WTC11 (cell line): ENCODE data around the gene GPR162. TPM values are rescaled to one million over a fixed set of nuclear protein-coding genes. Genes with fewer than 3 reads are reported as not detected.

Source experiments
- ATAC-seq: fragments of 200-7000 bp; cut with Tn5 transposase; 2 replicates; pipeline ENCODE4 v1.10.0; 2021; ENCODE audit warnings: mild to moderate bottlenecking, moderate library complexity
- CTCF ChIA-PET: fragments of 300-600 bp; sonication (Branson Sonifier 250); formaldehyde crosslinking; loops from one replicate; lab custom pipeline; 2021; ENCODE audit warnings: antibody characterized with exemption; lab: Charles Lee
- POLR2A ChIA-PET: fragments of 350-600 bp; sonication (Branson Sonifier 250); formaldehyde crosslinking; loops from one replicate; lab custom pipeline; 2021; ENCODE audit warnings: antibody characterized with exemption; lab: Charles Lee
- DNase-seq: peaks from one replicate; pipeline ENCODE4 v3.0.0; 2021; ENCODE audit warnings: low spot score
- H3K27ac Mint-ChIP-seq: 2 replicates; pipeline ENCODE4 v1.8.0; 2021; ENCODE audit warnings: mixed read lengths
- H3K27me3 Mint-ChIP-seq: 2 replicates; pipeline ENCODE4 v1.8.0; 2021; ENCODE audit warnings: low read depth, mild to moderate bottlenecking, moderate library complexity, mixed read lengths
- H3K36me3 Mint-ChIP-seq: 2 replicates; pipeline ENCODE4 v1.8.0; 2021; ENCODE audit warnings: mixed read lengths
- H3K4me1 Mint-ChIP-seq: 2 replicates; pipeline ENCODE4 v1.8.0; 2022; ENCODE audit warnings: mixed read lengths
- H3K4me3 Mint-ChIP-seq: 2 replicates; pipeline ENCODE4 v1.8.0; 2021; ENCODE audit warnings: mild to moderate bottlenecking, moderate library complexity, mixed read lengths
- H3K9me3 Mint-ChIP-seq: 2 replicates; pipeline ENCODE4 v1.8.0; 2021; ENCODE audit warnings: mixed read lengths
- GABPB1 ChIP-seq: sonication (generic); formaldehyde crosslinking; IDR thresholded peaks from 2 replicates; pipeline ENCODE4 v1.8.1; 2023; ENCODE audit warnings: mild to moderate bottlenecking, missing genetic modification reagents
- JAZF1 ChIP-seq: fragments of 250-450 bp; sonication (Bioruptor Pico); IDR thresholded peaks from 2 replicates; pipeline ENCODE4 v1.9.0; 2021; ENCODE audit warnings: moderate library complexity, mild to moderate bottlenecking, inconsistent platforms
- KAT7 ChIP-seq: sonication (generic); formaldehyde crosslinking; IDR thresholded peaks from 2 replicates; pipeline ENCODE4 v1.8.1; 2023; ENCODE audit warnings: missing genetic modification reagents, mild to moderate bottlenecking, borderline replicate concordance
- NR1H2 ChIP-seq: sonication (generic); formaldehyde crosslinking; IDR thresholded peaks from 2 replicates; pipeline ENCODE4 v1.9.0; 2021; ENCODE audit warnings: mild to moderate bottlenecking, moderate library complexity, missing genetic modification reagents
- NR2C2 ChIP-seq: sonication (generic); formaldehyde crosslinking; IDR thresholded peaks from 2 replicates; pipeline ENCODE4 v1.8.0; 2022; ENCODE audit warnings: mild to moderate bottlenecking, missing genetic modification reagents
- TEAD4 ChIP-seq: sonication (generic); formaldehyde crosslinking; IDR thresholded peaks from 2 replicates; pipeline ENCODE4 v1.8.0; 2022; ENCODE audit warnings: mild to moderate bottlenecking, missing genetic modification reagents
- ZNF138 ChIP-seq: sonication (generic); formaldehyde crosslinking; conservative IDR thresholded peaks from 2 replicates; pipeline ENCODE4 v1.8.1; 2022; ENCODE audit warnings: mild to moderate bottlenecking, moderate library complexity, missing genetic modification reagents
- ZNF263 ChIP-seq: sonication (generic); formaldehyde crosslinking; IDR thresholded peaks from 2 replicates; pipeline ENCODE4 v1.8.1; 2022; ENCODE audit warnings: low read depth, mild to moderate bottlenecking, moderate library complexity, missing genetic modification reagents
- ZNF396 ChIP-seq: fragments of 250-450 bp; sonication (Bioruptor Pico); IDR thresholded peaks from 2 replicates; pipeline ENCODE4 v1.8.0; 2021; ENCODE audit warnings: mild to moderate bottlenecking, moderate library complexity, borderline replicate concordance
- total RNA-seq: library from RNA; stranded (reverse); gene quantifications from 3 replicates; pipeline ENCODE4 v1.2.3, GENCODE V29; 2021
- TF ChIP-seq, protein P1 (sequence below): sonication (generic); formaldehyde crosslinking; IDR thresholded peaks from 2 replicates; pipeline ENCODE4 v1.8.1; 2023; ENCODE audit warnings: mild to moderate bottlenecking, missing genetic modification reagents, moderate library complexity
- TF ChIP-seq, protein P2 (sequence below): sonication (generic); formaldehyde crosslinking; IDR thresholded peaks from 2 replicates; pipeline ENCODE4 v1.8.1; 2022; ENCODE audit warnings: mild to moderate bottlenecking, missing genetic modification reagents, moderate library complexity, borderline replicate concordance
- TF ChIP-seq, protein P3 (sequence below): sonication (generic); formaldehyde crosslinking; IDR thresholded peaks from 2 replicates; pipeline ENCODE4 v1.8.1; 2022; ENCODE audit warnings: missing genetic modification reagents, borderline replicate concordance
- TF ChIP-seq, protein P4 (sequence below): sonication (generic); formaldehyde crosslinking; IDR thresholded peaks from 2 replicates; pipeline ENCODE4 v1.8.0; 2022; ENCODE audit warnings: mild to moderate bottlenecking, missing genetic modification reagents
- TF ChIP-seq, protein P5 (sequence below): sonication (generic); formaldehyde crosslinking; IDR thresholded peaks from 2 replicates; pipeline ENCODE4 v1.8.1; 2023; ENCODE audit warnings: mild to moderate bottlenecking, missing genetic modification reagents
- TF ChIP-seq, protein P6 (sequence below): sonication (generic); formaldehyde crosslinking; IDR thresholded peaks from 2 replicates; pipeline ENCODE4 v1.8.1; 2022; ENCODE audit warnings: low read depth, mild to moderate bottlenecking, moderate library complexity, missing genetic modification reagents, borderline replicate concordance
- TF ChIP-seq, protein P7 (sequence below): sonication (generic); formaldehyde crosslinking; IDR thresholded peaks from 2 replicates; pipeline ENCODE4 v1.8.0; 2023; ENCODE audit warnings: missing genetic modification reagents
- TF ChIP-seq, protein P8 (sequence below): fragments of 200-600 bp; IDR thresholded peaks from 2 replicates; pipeline ENCODE4 v1.8.0; 2022; ENCODE audit warnings: antibody characterized with exemption
- TF ChIP-seq, protein P9 (sequence below): sonication (generic); formaldehyde crosslinking; conservative IDR thresholded peaks from 2 replicates; pipeline ENCODE4 v1.8.1; 2023; ENCODE audit warnings: mild to moderate bottlenecking, low read depth, missing genetic modification reagents, moderate library complexity

GPR162 gene
- total RNA-seq, 1 experiment from 2014 or later, result 7.3 TPM

DNA sequence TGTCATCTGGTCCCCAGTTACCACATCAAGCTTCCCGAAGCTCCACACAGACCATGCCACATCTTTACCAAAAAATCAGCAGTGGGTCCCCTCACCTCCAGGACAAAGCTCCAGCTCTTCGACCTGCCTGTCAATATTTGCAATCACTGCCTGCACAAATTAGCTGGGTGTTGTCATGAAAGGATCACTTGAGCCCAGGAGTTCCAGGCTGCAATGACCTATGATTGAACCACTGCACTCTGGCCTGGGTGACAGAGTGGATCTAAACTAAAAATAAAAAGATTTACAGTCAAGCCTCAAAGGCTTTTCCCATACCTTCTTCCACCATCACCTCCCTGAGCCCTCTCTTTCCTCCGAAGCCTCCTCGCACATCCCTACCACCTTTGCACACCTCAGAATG, 25.0 kb upstream of the GPR162 start:
- ChIA-PET POLR2A (interaction anchor here (1.2 kb wide), 1 partner anchor 25 kb away, joined by 4 read pairs; no protein-coding TSS in a partner anchor), CTCF (interaction anchor here (1.0 to 1.6 kb wide), 2 partner anchors 28 to 30 kb away, joined by 5 to 6 read pairs; partner anchors contain the start of gene PTMS)
- Mint-ChIP-seq H3K36me3 (no peaks in the 10 kb centered on the region), H3K9me3 (no peaks in the 10 kb centered on the region), H3K4me1 (peaks cover 7% of the 10 kb centered on the region), H3K27me3 (peaks cover 27% of the 10 kb centered on the region), H3K4me3 (no peak overlapping the region), H3K27ac (no peak overlapping the region)
- TF ChIP-seq KAT7 (CRISPR knock-in tag), result no peak
- TF ChIP-seq NR2C2, result no peak
- TF ChIP-seq ZNF138, result no peak
- TF ChIP-seq ZNF396 (CRISPR knock-in tag), result no peak
- no peak for TF ChIP-seq NR1H2 (CRISPR knock-in tag)
- TF ChIP-seq, protein P1, sequence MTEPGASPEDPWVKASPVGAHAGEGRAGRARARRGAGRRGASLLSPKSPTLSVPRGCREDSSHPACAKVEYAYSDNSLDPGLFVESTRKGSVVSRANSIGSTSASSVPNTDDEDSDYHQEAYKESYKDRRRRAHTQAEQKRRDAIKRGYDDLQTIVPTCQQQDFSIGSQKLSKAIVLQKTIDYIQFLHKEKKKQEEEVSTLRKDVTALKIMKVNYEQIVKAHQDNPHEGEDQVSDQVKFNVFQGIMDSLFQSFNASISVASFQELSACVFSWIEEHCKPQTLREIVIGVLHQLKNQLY (CRISPR knock-in tag), result no peak
- TF ChIP-seq, protein P2, sequence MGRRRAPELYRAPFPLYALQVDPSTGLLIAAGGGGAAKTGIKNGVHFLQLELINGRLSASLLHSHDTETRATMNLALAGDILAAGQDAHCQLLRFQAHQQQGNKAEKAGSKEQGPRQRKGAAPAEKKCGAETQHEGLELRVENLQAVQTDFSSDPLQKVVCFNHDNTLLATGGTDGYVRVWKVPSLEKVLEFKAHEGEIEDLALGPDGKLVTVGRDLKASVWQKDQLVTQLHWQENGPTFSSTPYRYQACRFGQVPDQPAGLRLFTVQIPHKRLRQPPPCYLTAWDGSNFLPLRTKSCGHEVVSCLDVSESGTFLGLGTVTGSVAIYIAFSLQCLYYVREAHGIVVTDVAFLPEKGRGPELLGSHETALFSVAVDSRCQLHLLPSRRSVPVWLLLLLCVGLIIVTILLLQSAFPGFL (CRISPR knock-in tag), result no peak
- no peak for TF ChIP-seq GABPB1 (CRISPR knock-in tag)
- TF ChIP-seq, protein P3, sequence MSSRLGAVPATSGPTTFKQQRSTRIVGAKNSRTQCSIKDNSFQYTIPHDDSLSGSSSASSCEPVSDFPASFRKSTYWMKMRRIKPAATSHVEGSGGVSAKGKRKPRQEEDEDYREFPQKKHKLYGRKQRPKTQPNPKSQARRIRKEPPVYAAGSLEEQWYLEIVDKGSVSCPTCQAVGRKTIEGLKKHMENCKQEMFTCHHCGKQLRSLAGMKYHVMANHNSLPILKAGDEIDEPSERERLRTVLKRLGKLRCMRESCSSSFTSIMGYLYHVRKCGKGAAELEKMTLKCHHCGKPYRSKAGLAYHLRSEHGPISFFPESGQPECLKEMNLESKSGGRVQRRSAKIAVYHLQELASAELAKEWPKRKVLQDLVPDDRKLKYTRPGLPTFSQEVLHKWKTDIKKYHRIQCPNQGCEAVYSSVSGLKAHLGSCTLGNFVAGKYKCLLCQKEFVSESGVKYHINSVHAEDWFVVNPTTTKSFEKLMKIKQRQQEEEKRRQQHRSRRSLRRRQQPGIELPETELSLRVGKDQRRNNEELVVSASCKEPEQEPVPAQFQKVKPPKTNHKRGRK, result no peak
- no peak for TF ChIP-seq ZNF263
- TF ChIP-seq, protein P4, sequence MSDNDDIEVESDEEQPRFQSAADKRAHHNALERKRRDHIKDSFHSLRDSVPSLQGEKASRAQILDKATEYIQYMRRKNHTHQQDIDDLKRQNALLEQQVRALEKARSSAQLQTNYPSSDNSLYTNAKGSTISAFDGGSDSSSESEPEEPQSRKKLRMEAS (CRISPR knock-in tag), result no peak
- DNase-seq (no peak), ATAC-seq (no peak)

DNA sequence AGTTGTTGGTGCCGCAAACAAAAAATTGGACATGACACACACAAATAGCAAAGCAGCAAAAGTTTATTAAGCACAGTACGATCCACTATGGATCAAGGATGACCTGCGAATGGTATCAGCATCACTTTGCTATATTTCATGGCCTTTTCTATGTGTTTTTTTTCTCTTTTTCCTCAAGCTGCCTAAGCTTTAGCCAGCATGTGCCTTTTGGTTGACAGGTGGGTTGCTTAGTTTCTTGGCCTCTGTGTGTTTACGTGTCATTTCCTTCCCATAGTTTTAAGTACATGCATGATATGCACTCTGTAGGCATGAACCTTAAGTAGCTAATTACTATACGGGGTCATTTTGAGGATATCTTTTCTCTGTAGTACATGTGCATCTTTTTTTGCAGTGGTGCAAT, 22.5 kb upstream of the GPR162 start:
- DNase-seq (no peak), ATAC-seq (no peak)
- no peak overlapping the region for H3K27ac Mint-ChIP-seq
- H3K4me1 Mint-ChIP-seq, result peaks cover 2% of the 10 kb centered on the region; the same call in 1 of the 2 replicates
- peaks cover 2% of the 10 kb centered on the region for H3K9me3 Mint-ChIP-seq
- ChIA-PET POLR2A (no interaction called here), CTCF (interaction anchor here (1.2 to 1.5 kb wide), 2 partner anchors 26 to 45 kb away, joined by 3 read pairs; no protein-coding TSS in a partner anchor)
- H3K36me3 Mint-ChIP-seq, result peaks cover 2% of the 10 kb centered on the region
- H3K4me3 Mint-ChIP-seq, result no peak overlapping the region
- peaks cover 19% of the 10 kb centered on the region for H3K27me3 Mint-ChIP-seq
- TF ChIP-seq JAZF1 (CRISPR knock-in tag) (no peak), TEAD4 (CRISPR knock-in tag) (no peak), NR1H2 (CRISPR knock-in tag) (no peak)
- TF ChIP-seq, protein P5, sequence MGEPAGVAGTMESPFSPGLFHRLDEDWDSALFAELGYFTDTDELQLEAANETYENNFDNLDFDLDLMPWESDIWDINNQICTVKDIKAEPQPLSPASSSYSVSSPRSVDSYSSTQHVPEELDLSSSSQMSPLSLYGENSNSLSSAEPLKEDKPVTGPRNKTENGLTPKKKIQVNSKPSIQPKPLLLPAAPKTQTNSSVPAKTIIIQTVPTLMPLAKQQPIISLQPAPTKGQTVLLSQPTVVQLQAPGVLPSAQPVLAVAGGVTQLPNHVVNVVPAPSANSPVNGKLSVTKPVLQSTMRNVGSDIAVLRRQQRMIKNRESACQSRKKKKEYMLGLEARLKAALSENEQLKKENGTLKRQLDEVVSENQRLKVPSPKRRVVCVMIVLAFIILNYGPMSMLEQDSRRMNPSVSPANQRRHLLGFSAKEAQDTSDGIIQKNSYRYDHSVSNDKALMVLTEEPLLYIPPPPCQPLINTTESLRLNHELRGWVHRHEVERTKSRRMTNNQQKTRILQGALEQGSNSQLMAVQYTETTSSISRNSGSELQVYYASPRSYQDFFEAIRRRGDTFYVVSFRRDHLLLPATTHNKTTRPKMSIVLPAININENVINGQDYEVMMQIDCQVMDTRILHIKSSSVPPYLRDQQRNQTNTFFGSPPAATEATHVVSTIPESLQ (CRISPR knock-in tag), result no peak
- TF ChIP-seq, protein P6, sequence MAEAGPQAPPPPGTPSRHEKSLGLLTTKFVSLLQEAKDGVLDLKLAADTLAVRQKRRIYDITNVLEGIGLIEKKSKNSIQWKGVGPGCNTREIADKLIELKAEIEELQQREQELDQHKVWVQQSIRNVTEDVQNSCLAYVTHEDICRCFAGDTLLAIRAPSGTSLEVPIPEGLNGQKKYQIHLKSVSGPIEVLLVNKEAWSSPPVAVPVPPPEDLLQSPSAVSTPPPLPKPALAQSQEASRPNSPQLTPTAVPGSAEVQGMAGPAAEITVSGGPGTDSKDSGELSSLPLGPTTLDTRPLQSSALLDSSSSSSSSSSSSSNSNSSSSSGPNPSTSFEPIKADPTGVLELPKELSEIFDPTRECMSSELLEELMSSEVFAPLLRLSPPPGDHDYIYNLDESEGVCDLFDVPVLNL, result no peak
- TF ChIP-seq, protein P7, sequence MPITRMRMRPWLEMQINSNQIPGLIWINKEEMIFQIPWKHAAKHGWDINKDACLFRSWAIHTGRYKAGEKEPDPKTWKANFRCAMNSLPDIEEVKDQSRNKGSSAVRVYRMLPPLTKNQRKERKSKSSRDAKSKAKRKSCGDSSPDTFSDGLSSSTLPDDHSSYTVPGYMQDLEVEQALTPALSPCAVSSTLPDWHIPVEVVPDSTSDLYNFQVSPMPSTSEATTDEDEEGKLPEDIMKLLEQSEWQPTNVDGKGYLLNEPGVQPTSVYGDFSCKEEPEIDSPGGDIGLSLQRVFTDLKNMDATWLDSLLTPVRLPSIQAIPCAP (CRISPR knock-in tag), result no peak
- TF ChIP-seq, protein P8, sequence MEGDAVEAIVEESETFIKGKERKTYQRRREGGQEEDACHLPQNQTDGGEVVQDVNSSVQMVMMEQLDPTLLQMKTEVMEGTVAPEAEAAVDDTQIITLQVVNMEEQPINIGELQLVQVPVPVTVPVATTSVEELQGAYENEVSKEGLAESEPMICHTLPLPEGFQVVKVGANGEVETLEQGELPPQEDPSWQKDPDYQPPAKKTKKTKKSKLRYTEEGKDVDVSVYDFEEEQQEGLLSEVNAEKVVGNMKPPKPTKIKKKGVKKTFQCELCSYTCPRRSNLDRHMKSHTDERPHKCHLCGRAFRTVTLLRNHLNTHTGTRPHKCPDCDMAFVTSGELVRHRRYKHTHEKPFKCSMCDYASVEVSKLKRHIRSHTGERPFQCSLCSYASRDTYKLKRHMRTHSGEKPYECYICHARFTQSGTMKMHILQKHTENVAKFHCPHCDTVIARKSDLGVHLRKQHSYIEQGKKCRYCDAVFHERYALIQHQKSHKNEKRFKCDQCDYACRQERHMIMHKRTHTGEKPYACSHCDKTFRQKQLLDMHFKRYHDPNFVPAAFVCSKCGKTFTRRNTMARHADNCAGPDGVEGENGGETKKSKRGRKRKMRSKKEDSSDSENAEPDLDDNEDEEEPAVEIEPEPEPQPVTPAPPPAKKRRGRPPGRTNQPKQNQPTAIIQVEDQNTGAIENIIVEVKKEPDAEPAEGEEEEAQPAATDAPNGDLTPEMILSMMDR, result no peak
- TF ChIP-seq, protein P9, sequence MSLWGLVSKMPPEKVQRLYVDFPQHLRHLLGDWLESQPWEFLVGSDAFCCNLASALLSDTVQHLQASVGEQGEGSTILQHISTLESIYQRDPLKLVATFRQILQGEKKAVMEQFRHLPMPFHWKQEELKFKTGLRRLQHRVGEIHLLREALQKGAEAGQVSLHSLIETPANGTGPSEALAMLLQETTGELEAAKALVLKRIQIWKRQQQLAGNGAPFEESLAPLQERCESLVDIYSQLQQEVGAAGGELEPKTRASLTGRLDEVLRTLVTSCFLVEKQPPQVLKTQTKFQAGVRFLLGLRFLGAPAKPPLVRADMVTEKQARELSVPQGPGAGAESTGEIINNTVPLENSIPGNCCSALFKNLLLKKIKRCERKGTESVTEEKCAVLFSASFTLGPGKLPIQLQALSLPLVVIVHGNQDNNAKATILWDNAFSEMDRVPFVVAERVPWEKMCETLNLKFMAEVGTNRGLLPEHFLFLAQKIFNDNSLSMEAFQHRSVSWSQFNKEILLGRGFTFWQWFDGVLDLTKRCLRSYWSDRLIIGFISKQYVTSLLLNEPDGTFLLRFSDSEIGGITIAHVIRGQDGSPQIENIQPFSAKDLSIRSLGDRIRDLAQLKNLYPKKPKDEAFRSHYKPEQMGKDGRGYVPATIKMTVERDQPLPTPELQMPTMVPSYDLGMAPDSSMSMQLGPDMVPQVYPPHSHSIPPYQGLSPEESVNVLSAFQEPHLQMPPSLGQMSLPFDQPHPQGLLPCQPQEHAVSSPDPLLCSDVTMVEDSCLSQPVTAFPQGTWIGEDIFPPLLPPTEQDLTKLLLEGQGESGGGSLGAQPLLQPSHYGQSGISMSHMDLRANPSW (CRISPR knock-in tag), result no peak
